ENCODE data around the gene CEP295NL. TPM values are rescaled to one million over a fixed set of nuclear protein-coding genes. Genes with fewer than 3 reads are reported as not detected.
"Not testable (repeated sequence)": the region's sequence is repeated elsewhere in the genome, so short reads cannot be mapped to it uniquely, and the experiment has no call there.

CEP295NL gene
- total and polyA plus RNA-seq, 8 donors, result 0.21 to 5.1 (median 2.7) TPM

- H3K4me1 ChIP-seq, result peaks cover 0 to 8% (median 2%) of the 10 kb centered on the region in 3 donors
- intact Hi-C loops (cut with DNase I), result no loop called here
- ATAC-seq, result peak in 2 of 4 donors; percentile 60 to 70
Measured at GRCh38 chr17:78890498-78890897, 12.5 kb downstream of the CEP295NL start.

DNA sequence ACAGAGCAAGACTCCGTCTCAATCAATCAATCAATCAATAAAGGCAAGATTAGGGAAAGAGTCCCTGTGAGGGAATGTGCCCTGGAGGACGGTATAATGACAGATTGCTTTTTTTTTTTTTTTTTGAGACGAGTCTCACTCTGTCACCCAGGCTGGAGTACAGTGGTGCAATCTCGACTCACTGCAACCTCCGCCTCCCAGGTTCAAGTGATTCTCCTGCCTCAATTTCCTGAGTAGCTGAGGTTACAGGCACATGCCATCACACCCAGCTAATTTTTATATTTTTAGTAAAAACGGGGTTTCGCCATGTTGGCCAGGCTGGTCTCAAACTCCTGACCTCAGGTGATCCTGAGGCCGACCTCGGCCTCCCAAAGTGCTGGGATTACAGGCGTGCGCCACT lies 12.9 kb downstream of the CEP295NL start:
- FAIRE-seq; DNase-seq; H3K9me3 ChIP-seq; H3K36me3 ChIP-seq; H3K4me3 ChIP-seq; intact Hi-C loops (cut with DNase I); H3K27me3 ChIP-seq; H3K4me1 ChIP-seq; ATAC-seq: not testable (repeated sequence)
- H3K27ac ChIP-seq, result peak overlapping the region in 2 of 4 donors; percentile 52 to 55
- WGBS, 2 donors, result 85 to 86% methylated on average over 10 to 11 of the region's 11 CpGs

More at GRCh38 chr17:78890498-78890897, 12.5 kb downstream of the CEP295NL start:
- Histone ChIP-seq H3K27me3 (no peaks in the 10 kb centered on the region), H3K4me3 (no peak overlapping the region), H3K27ac (peak overlapping the region in 2 of 4 donors; percentile 52 to 55), H3K36me3 (no peaks in the 10 kb centered on the region), H3K9me3 (no peaks in the 10 kb centered on the region)
- DNase-seq (peak in 1 of 6 donors; percentile 69), FAIRE-seq (no peak)
- 88 to 89% methylated on average over 16 of the region's 16 CpGs for WGBS, 2 donors
- no peak for TF ChIP-seq CTCF (IDR thresholded peaks at IDR 0.05)

GRCh38 chr17:78889531-78889930 lies 13.5 kb downstream of the CEP295NL start:
- intact Hi-C loops (cut with DNase I), result no loop called here
- WGBS, 2 donors, result 74 to 79% methylated on average over 8 of the region's 8 CpGs
- DNase-seq (no peak), ATAC-seq (peak in 2 of 4 donors; percentile 20 to 31), FAIRE-seq (no peak)
- Histone ChIP-seq H3K4me1 (peaks cover 3 to 8% (median 7%) of the 10 kb centered on the region in 3 donors), H3K27ac (peak overlapping the region in 2 of 4 donors; percentile 52 to 55), H3K4me3 (no peak overlapping the region), H3K9me3 (no peaks in the 10 kb centered on the region), H3K27me3 (no peaks in the 10 kb centered on the region), H3K36me3 (no peaks in the 10 kb centered on the region)
- TF ChIP-seq CTCF (IDR thresholded peaks at IDR 0.05), result no peak

- peak overlapping the region in 2 of 4 donors; percentile 52 to 55 for H3K27ac ChIP-seq
- peak in 1 of 4 donors; percentile 23 for ATAC-seq
Measured at GRCh38 chr17:78888941-78889518, 14.0 kb downstream of the CEP295NL start.

GRCh38 chr17:78886954-78887353 lies 16.0 kb downstream of the CEP295NL start:
- intact Hi-C loops (cut with DNase I), result no loop called here

More at GRCh38 chr17:78888941-78889518, 14.0 kb downstream of the CEP295NL start:
- FAIRE-seq (no peak), DNase-seq (no peak)
- WGBS, 2 donors, result 68 to 70% methylated on average over 10 of the region's 10 CpGs
- intact Hi-C loops (cut with DNase I), result no loop called here
- H3K4me3 ChIP-seq, result no peak overlapping the region
- H3K27me3 ChIP-seq, result no peaks in the 10 kb centered on the region
- no peaks in the 10 kb centered on the region for H3K9me3 ChIP-seq
- H3K4me1 ChIP-seq, result peaks cover 4 to 11% (median 8%) of the 10 kb centered on the region in 3 donors
- no peaks in the 10 kb centered on the region for H3K36me3 ChIP-seq
- TF ChIP-seq CTCF (IDR thresholded peaks at IDR 0.05), result no peak

More at GRCh38 chr17:78886954-78887353, 16.0 kb downstream of the CEP295NL start:
- 94 to 95% methylated on average over 12 of the region's 12 CpGs for WGBS, 2 donors
- TF ChIP-seq CTCF (IDR thresholded peaks at IDR 0.05), result no peak
- no peak for FAIRE-seq
- DNase-seq, result no peak
- Histone ChIP-seq H3K4me3 (no peak overlapping the region), H3K9me3 (no peaks in the 10 kb centered on the region), H3K36me3 (no peaks in the 10 kb centered on the region), H3K27ac (no peak overlapping the region), H3K27me3 (no peaks in the 10 kb centered on the region), H3K4me1 (peaks cover 4 to 13% (median 8%) of the 10 kb centered on the region in 3 donors)
- ATAC-seq, result no peak

Measured in pancreas (tissue), 10 donors.